Measurements from ENCODE around the gene CXorf65. TPM values are rescaled to one million over a fixed set of nuclear protein-coding genes. Genes with fewer than 3 reads are reported as not detected.

The CXorf65 gene
- total RNA-seq, 2 experiments from 2014 or later, result 12.1 to 18.3 TPM

DNA sequence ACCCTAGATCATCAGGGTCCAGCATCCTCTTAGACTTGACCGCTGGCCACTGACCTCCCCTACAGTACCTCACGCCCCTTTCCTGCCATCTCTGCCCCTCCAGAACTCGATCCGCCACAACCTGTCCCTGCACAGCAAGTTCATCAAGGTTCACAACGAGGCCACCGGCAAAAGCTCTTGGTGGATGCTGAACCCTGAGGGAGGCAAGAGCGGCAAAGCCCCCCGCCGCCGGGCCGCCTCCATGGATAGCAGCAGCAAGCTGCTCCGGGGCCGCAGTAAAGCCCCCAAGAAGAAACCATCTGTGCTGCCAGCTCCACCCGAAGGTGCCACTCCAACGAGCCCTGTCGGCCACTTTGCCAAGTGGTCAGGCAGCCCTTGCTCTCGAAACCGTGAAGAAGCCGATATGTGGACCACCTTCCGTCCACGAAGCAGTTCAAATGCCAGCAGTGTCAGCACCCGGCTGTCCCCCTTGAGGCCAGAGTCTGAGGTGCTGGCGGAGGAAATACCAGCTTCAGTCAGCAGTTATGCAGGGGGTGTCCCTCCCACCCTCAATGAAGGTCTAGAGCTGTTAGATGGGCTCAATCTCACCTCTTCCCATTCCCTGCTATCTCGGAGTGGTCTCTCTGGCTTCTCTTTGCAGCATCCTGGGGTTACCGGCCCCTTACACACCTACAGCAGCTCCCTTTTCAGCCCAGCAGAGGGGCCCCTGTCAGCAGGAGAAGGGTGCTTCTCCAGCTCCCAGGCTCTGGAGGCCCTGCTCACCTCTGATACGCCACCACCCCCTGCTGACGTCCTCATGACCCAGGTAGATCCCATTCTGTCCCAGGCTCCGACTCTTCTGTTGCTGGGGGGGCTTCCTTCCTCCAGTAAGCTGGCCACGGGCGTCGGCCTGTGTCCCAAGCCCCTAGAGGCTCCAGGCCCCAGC is 5.7 kb downstream of the CXorf65 start:
- no peaks in the 10 kb centered on the region for H3K27me3 Mint-ChIP-seq
- no peak overlapping the region for H3K4me3 Mint-ChIP-seq
- CTCF ChIA-PET, result interaction anchor here (1.1 to 6.8 kb wide), 6 partner anchors 11 to 82 kb away, joined by 3 to 65 read pairs (median 4); partner anchors contain the start of genes IL2RG and MED12
- H3K4me1 Mint-ChIP-seq, result peaks cover 59% of the 10 kb centered on the region
- H3K27ac Mint-ChIP-seq, result no peak overlapping the region
- no peak for DNase-seq
- peaks cover 5% of the 10 kb centered on the region for H3K36me3 Mint-ChIP-seq
- no peak for ATAC-seq
- H3K9me3 Mint-ChIP-seq (ENCODE audit: low read depth), result no peaks in the 10 kb centered on the region

GRCh38 chrX:71099736-71100135 is 6.8 kb downstream of the CXorf65 start:
- Mint-ChIP-seq H3K4me3 (no peak overlapping the region), H3K27me3 (no peaks in the 10 kb centered on the region), H3K9me3 (ENCODE audit: low read depth) (no peaks in the 10 kb centered on the region), H3K27ac (no peak overlapping the region), H3K4me1 (peaks cover 54% of the 10 kb centered on the region), H3K36me3 (no peaks in the 10 kb centered on the region)
- DNase-seq, result no peak
- no peak for ATAC-seq
- CTCF ChIA-PET, result interaction anchor here (0.6 to 6.8 kb wide), 7 partner anchors 12 to 129 kb away, joined by 3 to 65 read pairs (median 3); no protein-coding TSS in a partner anchor

GRCh38 chrX:71098951-71099506 is 7.5 kb downstream of the CXorf65 start:
- Mint-ChIP-seq H3K27ac (no peak overlapping the region), H3K4me1 (peaks cover 50% of the 10 kb centered on the region)

GRCh38 chrX:71098302-71098701 is 8.2 kb downstream of the CXorf65 start:
- CTCF ChIA-PET, result interaction anchor here (0.9 to 1.0 kb wide), 4 partner anchors 14 to 80 kb away, joined by 3 to 6 read pairs (median 4); partner anchors contain the start of gene IL2RG
- peaks cover 47% of the 10 kb centered on the region for H3K4me1 Mint-ChIP-seq
- peak; percentile 41 for ATAC-seq
- peak; percentile 80 for DNase-seq
- H3K4me3 Mint-ChIP-seq, result no peak overlapping the region
- no peaks in the 10 kb centered on the region for H3K27me3 Mint-ChIP-seq
- no peaks in the 10 kb centered on the region for H3K9me3 Mint-ChIP-seq (ENCODE audit: low read depth)
- H3K36me3 Mint-ChIP-seq, result no peaks in the 10 kb centered on the region
- H3K27ac Mint-ChIP-seq, result peak overlapping the region; percentile 15

More at GRCh38 chrX:71098951-71099506, 7.5 kb downstream of the CXorf65 start:
- H3K9me3 Mint-ChIP-seq (ENCODE audit: low read depth), result no peaks in the 10 kb centered on the region
- H3K27me3 Mint-ChIP-seq, result no peaks in the 10 kb centered on the region
- H3K36me3 Mint-ChIP-seq, result no peaks in the 10 kb centered on the region
- CTCF ChIA-PET, result interaction anchor here (0.6 to 6.8 kb wide), 7 partner anchors 13 to 129 kb away, joined by 3 to 65 read pairs (median 3); no protein-coding TSS in a partner anchor
- H3K4me3 Mint-ChIP-seq, result no peak overlapping the region
- DNase-seq (no peak), ATAC-seq (no peak)

DNA sequence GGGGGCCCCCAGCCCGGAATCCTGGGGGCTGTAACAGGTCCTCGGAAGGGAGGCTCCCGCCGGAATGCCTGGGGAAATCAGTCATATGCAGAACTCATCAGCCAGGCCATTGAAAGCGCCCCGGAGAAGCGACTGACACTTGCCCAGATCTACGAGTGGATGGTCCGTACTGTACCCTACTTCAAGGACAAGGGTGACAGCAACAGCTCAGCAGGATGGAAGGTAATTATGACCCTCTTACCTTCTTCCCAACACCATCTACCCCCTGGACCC is 9.8 kb downstream of the CXorf65 start:
- Mint-ChIP-seq H3K4me3 (peak overlapping the region; percentile 84), H3K36me3 (no peaks in the 10 kb centered on the region), H3K4me1 (peaks cover 37% of the 10 kb centered on the region), H3K27ac (no peak overlapping the region), H3K9me3 (ENCODE audit: low read depth) (no peaks in the 10 kb centered on the region), H3K27me3 (no peaks in the 10 kb centered on the region)
- CTCF ChIA-PET, result interaction anchor here (0.8 to 1.7 kb wide), 4 partner anchors 22 to 35 kb away, joined by 3 to 7 read pairs (median 4); partner anchors contain the start of gene MED12
- DNase-seq (no peak), ATAC-seq (no peak)

GRCh38 chrX:71095981-71096759 is 10.4 kb downstream of the CXorf65 start:
- no peak for DNase-seq
- peaks cover 33% of the 10 kb centered on the region for H3K4me1 Mint-ChIP-seq
- CTCF ChIA-PET, result interaction anchor here (0.8 to 1.7 kb wide), 4 partner anchors 22 to 81 kb away, joined by 3 to 7 read pairs (median 4); partner anchors contain the start of gene MED12
- H3K9me3 Mint-ChIP-seq (ENCODE audit: low read depth), result no peaks in the 10 kb centered on the region
- no peaks in the 10 kb centered on the region for H3K36me3 Mint-ChIP-seq
- H3K27ac Mint-ChIP-seq, result peak overlapping the region; percentile 64
- peak overlapping the region; percentile 84 for H3K4me3 Mint-ChIP-seq
- no peaks in the 10 kb centered on the region for H3K27me3 Mint-ChIP-seq
- peak; percentile 54 for ATAC-seq

- H3K27ac Mint-ChIP-seq, result peak within 1 kb of the TSS; percentile 81
- CTCF ChIA-PET, result interaction anchor here (0.6 to 1.7 kb wide), 4 partner anchors 33 to 82 kb away, joined by 3 to 7 read pairs (median 4); no protein-coding TSS in a partner anchor
- H3K27me3 Mint-ChIP-seq, result no peaks in the 10 kb centered on the region
- no peaks in the 10 kb centered on the region for H3K36me3 Mint-ChIP-seq
- H3K9me3 Mint-ChIP-seq (ENCODE audit: low read depth), result no peaks in the 10 kb centered on the region
- H3K4me1 Mint-ChIP-seq, result peaks cover 31% of the 10 kb centered on the region
- H3K4me3 Mint-ChIP-seq, result peak within 1 kb of the TSS; percentile 84
- ATAC-seq (peak; percentile 92), DNase-seq (peak; percentile 94)
Measured at GRCh38 chrX:71095555-71095980, 11.0 kb downstream of the CXorf65 start, which contains the start of gene FOXO4. FOXO4 (plus strand) TSS chrX:71095851; CDS start chrX:71096529, 678 bp downstream.

DNA sequence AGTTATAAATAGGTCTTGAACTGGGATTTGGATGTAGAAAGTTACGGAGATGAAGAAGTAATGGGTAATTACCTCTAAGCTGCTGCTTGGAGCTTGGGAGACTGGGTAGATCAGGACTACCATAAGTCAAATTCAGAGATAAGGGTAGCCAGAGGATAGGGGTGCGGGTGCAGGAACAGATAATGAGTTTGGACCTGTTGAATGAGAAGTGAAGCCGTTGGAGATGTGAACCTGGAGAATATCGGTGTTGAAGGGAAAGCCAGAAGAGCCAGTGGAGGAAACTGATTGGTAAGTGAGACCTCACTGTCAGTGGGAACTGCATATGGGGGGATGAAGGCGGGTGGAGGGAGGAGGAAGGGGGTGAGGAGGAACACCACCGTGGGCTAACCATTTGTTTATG is 11.5 kb downstream of the CXorf65 start:
- Mint-ChIP-seq H3K4me1 (peaks cover 29% of the 10 kb centered on the region), H3K36me3 (no peaks in the 10 kb centered on the region), H3K27me3 (no peaks in the 10 kb centered on the region), H3K27ac (peak overlapping the region; percentile 81), H3K4me3 (peak overlapping the region; percentile 84), H3K9me3 (ENCODE audit: low read depth) (no peaks in the 10 kb centered on the region)
- DNase-seq (no peak), ATAC-seq (no peak)
- CTCF ChIA-PET, result interaction anchor here (0.6 kb wide), 1 partner anchor 34 kb away, joined by 3 read pairs; no protein-coding TSS in a partner anchor

- no peak overlapping the region for H3K4me3 Mint-ChIP-seq
- H3K27ac Mint-ChIP-seq, result no peak overlapping the region
- CTCF ChIA-PET, result no interaction called here
- DNase-seq, result no peak
- H3K36me3 Mint-ChIP-seq, result no peaks in the 10 kb centered on the region
- ATAC-seq, result no peak
- H3K4me1 Mint-ChIP-seq, result peaks cover 12% of the 10 kb centered on the region
- H3K9me3 Mint-ChIP-seq (ENCODE audit: low read depth), result no peaks in the 10 kb centered on the region
- no peaks in the 10 kb centered on the region for H3K27me3 Mint-ChIP-seq
Measured at GRCh38 chrX:71091263-71091662, 15.3 kb downstream of the CXorf65 start.

DNA sequence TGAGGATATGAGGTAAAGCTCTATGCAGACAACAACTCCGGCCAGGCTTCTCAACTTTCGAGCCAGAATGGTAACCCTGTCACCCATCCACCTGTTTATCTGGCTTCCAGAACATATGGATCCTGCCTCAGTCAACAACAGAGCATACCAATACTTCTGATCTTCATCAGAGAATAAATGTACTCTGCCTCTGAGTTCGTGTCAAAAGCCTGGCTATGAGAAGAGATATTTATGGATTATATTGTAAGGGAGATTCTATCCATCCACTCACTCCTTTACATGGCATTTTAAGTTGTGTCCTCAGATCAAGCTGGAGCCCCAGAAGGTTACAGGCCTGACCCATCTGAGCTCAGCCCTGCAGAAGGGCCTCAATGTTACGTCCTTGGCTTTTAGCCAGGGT is 20.6 kb downstream of the CXorf65 start:
- Mint-ChIP-seq H3K27ac (no peak overlapping the region), H3K36me3 (no peaks in the 10 kb centered on the region), H3K4me3 (no peak overlapping the region), H3K4me1 (peaks cover 3% of the 10 kb centered on the region), H3K27me3 (no peaks in the 10 kb centered on the region), H3K9me3 (ENCODE audit: low read depth) (no peaks in the 10 kb centered on the region)
- CTCF ChIA-PET, result no interaction called here
- no peak for DNase-seq
- no peak for ATAC-seq

- no peaks in the 10 kb centered on the region for H3K36me3 Mint-ChIP-seq
- H3K4me1 Mint-ChIP-seq, result peaks cover 3% of the 10 kb centered on the region
- H3K27ac Mint-ChIP-seq, result no peak overlapping the region
- H3K9me3 Mint-ChIP-seq (ENCODE audit: low read depth), result no peaks in the 10 kb centered on the region
- CTCF ChIA-PET, result no interaction called here
- H3K27me3 Mint-ChIP-seq, result no peaks in the 10 kb centered on the region
- no peak overlapping the region for H3K4me3 Mint-ChIP-seq
- DNase-seq (no peak), ATAC-seq (no peak)
Measured at GRCh38 chrX:71082822-71083221, 23.7 kb downstream of the CXorf65 start.

GRCh38 chrX:71082124-71082647 is 24.4 kb downstream of the CXorf65 start:
- H3K36me3 Mint-ChIP-seq, result no peaks in the 10 kb centered on the region
- no peaks in the 10 kb centered on the region for H3K9me3 Mint-ChIP-seq (ENCODE audit: low read depth)
- CTCF ChIA-PET, result no interaction called here
- peaks cover 3% of the 10 kb centered on the region for H3K4me1 Mint-ChIP-seq
- DNase-seq (no peak), ATAC-seq (no peak)
- H3K27ac Mint-ChIP-seq, result no peak overlapping the region
- no peaks in the 10 kb centered on the region for H3K27me3 Mint-ChIP-seq
- H3K4me3 Mint-ChIP-seq, result no peak overlapping the region

All from activated CD8-positive, alpha-beta memory T cell treated with anti-CD3 and anti-CD28 coated beads, Interleukin-2, amount 10 ng/mL, durations not matched to agents 7 days and 5 days (primary cell).